Effector memory CD8-positive, alpha-beta T cell (primary cell): Measurements from ENCODE around the gene POLR3A.
A peak's percentile ranks its signal among the peaks of the same experiment; 100 is the strongest.
"Not testable (repeated sequence)": the region's sequence is repeated elsewhere in the genome, so short reads cannot be mapped to it uniquely, and the experiment has no call there.

ENCODE experiments used
- ATAC-seq: fragments of 150-1000 bp; cut with Tn5 transposase; replicated peaks from 2 replicates; pipeline ENCODE4 v1.10.0; 2021; ENCODE audit warnings: mild to moderate bottlenecking, moderate library complexity
- DNase-seq, 3 experiments: peaks; one replicate each; pipeline ENCODE4 v3.0.0; 2021
- H3K27ac Mint-ChIP-seq, 2 donors: one replicate each; pipeline ENCODE4 v1.8.0; 2022; ENCODE audit warnings: mild to moderate bottlenecking in 2 of 2, mixed read lengths in 2 of 2, moderate library complexity in 2 of 2
- H3K27me3 Mint-ChIP-seq, 2 donors: one replicate each; pipeline ENCODE4 v1.8.0; 2022; ENCODE audit warnings: mixed read lengths in 2 of 2
- H3K36me3 Mint-ChIP-seq: one replicate; pipeline ENCODE4 v1.8.0; 2022; ENCODE audit warnings: mild to moderate bottlenecking, moderate library complexity, mixed read lengths; ENCODE audit not compliant: insufficient read depth
- H3K4me1 Mint-ChIP-seq, 2 donors: one replicate each; pipeline ENCODE4 v1.8.0; 2022; ENCODE audit warnings: low read depth in 2 of 2, mixed read lengths in 2 of 2
- H3K4me3 Mint-ChIP-seq, 2 donors: one replicate each; pipeline ENCODE4 v1.8.0; 2022; ENCODE audit warnings: mild to moderate bottlenecking in 2 of 2, mixed read lengths in 2 of 2, moderate library complexity in 2 of 2
- H3K9me3 Mint-ChIP-seq, 2 donors: one replicate each; pipeline ENCODE4 v1.8.0; 2022; ENCODE audit warnings: mixed read lengths in 2 of 2

The POLR3A gene

DNA sequence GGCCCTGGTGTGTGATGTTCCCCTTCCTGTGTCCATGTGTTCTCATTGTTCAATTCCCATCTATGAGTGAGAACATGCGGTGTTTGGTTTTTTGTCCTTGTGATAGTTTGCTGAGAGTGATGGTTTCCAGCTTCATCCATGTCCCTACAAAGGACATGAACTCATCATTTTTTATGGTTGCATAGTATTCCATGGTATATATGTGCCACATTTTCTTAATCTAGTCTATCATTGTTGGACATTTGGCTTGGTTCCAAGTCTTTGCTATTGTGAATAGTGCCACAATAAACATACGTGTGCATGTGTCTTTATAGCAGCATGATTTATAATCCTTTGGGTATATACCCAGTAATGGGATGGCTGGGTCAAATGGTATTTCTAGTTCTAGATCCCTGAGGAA is 35.6 kb upstream of the POLR3A start:
- not testable (repeated sequence) for H3K9me3 Mint-ChIP-seq, H3K36me3 Mint-ChIP-seq, ATAC-seq, H3K27ac Mint-ChIP-seq, H3K4me3 Mint-ChIP-seq, DNase-seq
- peaks cover 0 to 28% of the 10 kb centered on the region in 2 donors for H3K27me3 Mint-ChIP-seq
- peaks cover 9 to 16% of the 10 kb centered on the region in 2 donors for H3K4me1 Mint-ChIP-seq

DNA sequence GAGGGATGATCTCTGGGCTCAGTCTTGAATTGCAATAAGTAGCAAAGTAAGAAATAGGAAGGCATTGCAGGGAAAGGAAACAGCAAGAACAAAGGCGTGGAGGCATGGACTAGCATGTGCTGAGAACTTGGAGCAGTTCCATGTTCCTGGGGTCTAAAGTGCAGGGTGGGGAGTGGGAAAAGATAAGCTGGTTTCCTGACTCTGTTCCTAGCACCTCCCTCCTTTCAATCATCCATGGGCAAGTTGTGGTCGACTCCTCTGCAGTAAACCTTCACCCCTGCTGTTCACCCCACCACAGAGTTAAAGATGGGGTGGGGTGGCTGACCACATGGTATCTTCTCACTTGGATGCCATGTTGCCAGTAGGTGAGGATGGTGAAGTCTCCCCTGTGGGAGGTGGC is 33.9 kb upstream of the POLR3A start:
- peaks cover 9 to 16% of the 10 kb centered on the region in 2 donors for H3K4me1 Mint-ChIP-seq
- ATAC-seq (no peak), DNase-seq (no peak)
- H3K36me3 Mint-ChIP-seq: peaks cover 2% of the 10 kb centered on the region
- H3K27me3 Mint-ChIP-seq: peaks cover 0 to 28% of the 10 kb centered on the region in 2 donors
- H3K4me3 Mint-ChIP-seq: no peak overlapping the region
- H3K27ac Mint-ChIP-seq: peak overlapping the region in 1 of 2 donors; percentile 70
- no peaks in the 10 kb centered on the region for H3K9me3 Mint-ChIP-seq

DNA sequence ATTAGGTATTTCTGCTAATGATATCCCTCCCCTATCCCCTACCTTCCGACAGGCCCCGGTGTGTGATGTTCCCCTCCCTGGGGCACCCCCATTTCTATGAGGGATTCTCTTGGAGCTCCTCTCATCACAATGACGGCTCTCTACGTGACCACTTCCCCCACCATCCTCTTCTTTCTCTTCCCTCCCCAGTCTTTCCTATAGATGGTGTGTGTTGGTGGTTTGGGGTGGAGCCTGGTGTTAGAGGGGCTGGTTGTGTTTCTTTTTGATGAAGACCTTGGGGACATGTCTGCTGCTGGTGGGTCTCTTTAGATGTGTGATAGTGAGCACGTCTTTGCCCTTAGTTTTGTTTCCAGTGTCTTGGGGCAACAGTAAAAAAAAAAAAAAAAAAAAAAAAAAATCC is 33.0 kb upstream of the POLR3A start:
- Mint-ChIP-seq H3K36me3 (peaks cover 2% of the 10 kb centered on the region), H3K27me3 (peaks cover 0 to 28% of the 10 kb centered on the region in 2 donors), H3K27ac (peak overlapping the region in 1 of 2 donors; percentile 32), H3K9me3 (no peaks in the 10 kb centered on the region), H3K4me3 (no peak overlapping the region), H3K4me1 (peaks cover 9 to 16% of the 10 kb centered on the region in 2 donors)
- DNase-seq (no peak), ATAC-seq (peak; percentile 26)

DNA sequence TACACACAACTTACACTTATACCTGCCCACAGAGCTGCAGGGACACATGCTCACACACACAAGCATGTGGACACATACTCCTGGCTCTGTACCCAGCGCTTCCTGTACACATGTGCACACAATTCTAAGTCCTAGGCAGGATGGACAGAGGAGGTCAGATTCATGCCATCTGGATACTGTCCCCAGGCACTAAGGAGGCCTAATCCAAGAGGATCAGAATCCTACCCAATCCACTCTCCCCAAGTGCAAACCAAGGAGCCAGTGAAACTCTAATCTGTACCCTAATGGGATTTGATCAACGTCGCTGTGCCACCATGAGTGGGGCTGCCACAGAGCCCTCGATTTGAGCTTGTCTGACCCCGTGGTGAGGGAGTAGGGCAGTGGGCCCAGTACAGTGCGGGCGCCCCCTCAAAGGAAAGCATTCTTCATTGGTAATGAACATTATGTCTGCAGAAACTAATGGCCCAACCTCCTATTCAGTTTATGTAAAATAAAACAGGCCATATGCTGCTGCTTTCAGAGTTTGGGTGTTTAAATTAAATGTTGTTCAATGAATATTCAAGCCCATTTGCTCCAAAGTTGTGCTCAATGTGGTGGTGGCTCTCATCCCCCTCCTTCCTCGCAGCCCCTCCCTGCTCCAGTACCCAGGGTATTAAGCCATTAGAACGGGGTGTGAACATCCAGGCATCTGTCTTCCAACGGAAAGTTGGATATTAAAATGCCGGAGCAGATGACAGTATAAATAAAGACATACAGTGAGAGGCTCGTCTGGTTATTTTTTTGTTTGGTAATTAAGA is 30.8 kb upstream of the POLR3A start:
- Mint-ChIP-seq H3K27ac (no peak overlapping the region), H3K4me3 (no peak overlapping the region)
- no peak for ATAC-seq

DNA sequence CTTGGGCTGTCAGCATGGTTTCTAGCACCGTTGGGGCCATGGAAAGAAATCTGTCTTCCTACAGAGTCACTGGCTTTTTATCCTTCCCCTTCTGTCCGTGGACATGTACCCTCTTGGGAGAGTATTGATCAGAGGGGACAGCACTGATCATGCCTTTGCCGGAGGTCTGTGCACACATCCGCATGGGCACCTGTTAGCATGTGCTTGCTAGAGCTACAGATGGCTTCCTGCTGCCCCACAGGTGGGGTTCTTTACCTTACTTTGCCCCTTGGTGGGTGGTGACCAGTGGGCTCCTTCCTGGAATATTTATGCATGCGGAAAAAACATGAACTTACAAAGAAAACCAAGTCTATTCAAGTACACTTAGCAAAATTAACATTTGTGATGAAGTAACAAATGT is 29.2 kb upstream of the POLR3A start:
- peaks cover 8 to 16% of the 10 kb centered on the region in 2 donors for H3K4me1 Mint-ChIP-seq
- H3K27ac Mint-ChIP-seq: no peak overlapping the region
- no peaks in the 10 kb centered on the region for H3K9me3 Mint-ChIP-seq
- ATAC-seq (no peak), DNase-seq (no peak)
- H3K4me3 Mint-ChIP-seq: no peak overlapping the region
- H3K36me3 Mint-ChIP-seq: no peaks in the 10 kb centered on the region
- H3K27me3 Mint-ChIP-seq: peaks cover 0 to 22% of the 10 kb centered on the region in 2 donors

More for the DNA sequence above, 30.8 kb upstream of the POLR3A start:
- peaks cover 0 to 28% of the 10 kb centered on the region in 2 donors for H3K27me3 Mint-ChIP-seq
- no peaks in the 10 kb centered on the region for H3K9me3 Mint-ChIP-seq
- no peak for DNase-seq
- no peaks in the 10 kb centered on the region for H3K36me3 Mint-ChIP-seq
- peaks cover 9 to 16% of the 10 kb centered on the region in 2 donors for H3K4me1 Mint-ChIP-seq

DNA sequence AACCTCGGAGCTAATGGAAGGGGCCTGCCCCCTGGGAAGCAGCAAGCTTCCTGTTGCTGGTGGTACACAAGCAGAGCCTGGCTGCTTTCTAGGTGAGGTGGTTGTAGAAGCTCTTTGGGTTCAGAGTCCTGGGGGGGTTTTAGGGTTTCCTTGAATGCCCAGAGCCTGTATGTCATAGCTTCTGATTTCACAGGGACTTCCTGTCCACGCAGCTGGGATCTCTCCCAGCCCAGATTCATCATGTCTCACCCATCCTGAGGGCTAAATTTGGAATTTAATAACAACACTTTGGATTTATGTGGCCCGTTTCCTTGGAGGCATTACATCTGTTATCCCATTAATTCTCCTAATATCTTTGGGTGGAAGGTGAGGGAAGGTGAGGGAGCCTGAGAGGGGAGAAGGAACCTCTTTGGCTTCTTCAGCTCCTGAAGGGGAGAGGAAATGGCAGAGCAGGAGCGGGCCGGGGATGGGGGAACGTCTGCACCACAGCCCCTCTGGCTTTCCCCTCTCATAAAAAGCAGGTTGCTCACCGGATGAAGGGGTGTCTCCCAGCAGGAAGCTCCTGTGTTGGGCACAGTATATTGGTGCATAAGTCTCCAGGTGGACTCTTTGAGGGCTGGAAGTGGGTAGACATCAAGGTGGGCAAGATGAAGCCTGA is 24.0 kb upstream of the POLR3A start:
- peaks cover under 1% of the 10 kb centered on the region for H3K36me3 Mint-ChIP-seq

DNA sequence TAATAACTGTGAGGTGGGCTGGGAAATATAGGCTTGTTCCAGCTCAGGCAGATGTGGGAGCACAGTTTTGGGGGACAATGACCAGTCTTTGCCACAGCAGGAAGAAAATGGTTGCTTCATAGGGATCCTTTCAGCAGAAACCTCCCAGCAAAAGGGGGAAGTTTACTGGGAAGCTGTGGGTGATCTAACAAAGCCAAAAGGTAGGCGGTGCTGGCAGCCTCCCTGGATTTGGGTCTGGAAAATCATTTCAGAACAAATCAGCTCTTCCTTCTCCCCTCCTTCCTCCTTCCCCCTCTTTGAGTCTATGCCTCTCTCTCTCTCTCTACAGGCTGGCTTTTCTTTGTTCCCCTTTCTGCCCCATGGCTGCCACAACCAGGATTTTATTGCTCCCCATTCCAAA is 20.5 kb upstream of the POLR3A start:
- Mint-ChIP-seq H3K36me3 (peaks cover 2% of the 10 kb centered on the region), H3K4me3 (no peak overlapping the region), H3K9me3 (no peaks in the 10 kb centered on the region), H3K4me1 (peaks cover 5 to 8% of the 10 kb centered on the region in 2 donors), H3K27ac (peak overlapping the region in 1 of 2 donors; percentile 56), H3K27me3 (no peaks in the 10 kb centered on the region)
- DNase-seq (no peak), ATAC-seq (no peak)

More for the DNA sequence above, 24.0 kb upstream of the POLR3A start:
- Mint-ChIP-seq H3K9me3 (no peaks in the 10 kb centered on the region), H3K27ac (no peak overlapping the region), H3K4me3 (no peak overlapping the region), H3K4me1 (peaks cover 0 to 2% of the 10 kb centered on the region in 2 donors), H3K27me3 (no peaks in the 10 kb centered on the region)
- ATAC-seq: no peak
- no peak for DNase-seq

GRCh38 chr10:78047314-78047891 is 18.1 kb upstream of the POLR3A start:
- DNase-seq (peak; percentile 77 to 82 (median 81)), ATAC-seq (peak; percentile 94)
- H3K9me3 Mint-ChIP-seq: no peaks in the 10 kb centered on the region
- peaks cover 6% of the 10 kb centered on the region for H3K36me3 Mint-ChIP-seq
- peaks cover 9 to 15% of the 10 kb centered on the region in 2 donors for H3K4me1 Mint-ChIP-seq
- H3K27ac Mint-ChIP-seq: peak overlapping the region in 1 of 2 donors; percentile 75
- H3K27me3 Mint-ChIP-seq: no peaks in the 10 kb centered on the region
- no peak overlapping the region for H3K4me3 Mint-ChIP-seq

DNA sequence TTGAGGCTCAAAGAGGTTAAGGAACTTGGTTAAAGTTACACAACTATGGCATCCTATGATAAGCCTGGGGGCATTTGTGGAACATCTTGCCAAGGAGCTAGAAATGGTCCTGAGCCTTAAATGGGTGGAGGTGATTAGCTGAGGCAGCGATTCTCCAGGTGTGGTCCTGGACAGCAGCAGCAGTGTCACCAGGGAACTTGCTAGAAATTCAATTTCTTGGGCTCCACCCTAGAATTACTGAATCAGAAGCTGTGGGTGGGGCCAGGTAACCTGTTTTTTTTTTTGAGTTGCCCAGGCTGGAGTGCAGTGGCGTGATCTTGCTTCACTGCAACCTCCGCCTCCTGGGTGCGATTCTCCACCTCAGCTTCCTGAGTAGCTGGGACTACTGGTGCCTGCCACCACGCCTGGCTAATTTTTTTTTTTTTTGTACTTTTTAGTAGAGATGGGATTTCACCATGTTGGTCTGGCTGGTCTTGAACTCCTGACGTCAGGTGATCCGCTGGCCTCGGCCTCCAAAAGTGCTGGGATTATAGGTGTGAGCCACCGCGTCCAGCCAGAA is 17.5 kb upstream of the POLR3A start:
- Mint-ChIP-seq H3K4me1 (peaks cover 9 to 15% of the 10 kb centered on the region in 2 donors), H3K27ac (peak overlapping the region in 1 of 2 donors; percentile 75), H3K36me3 (peaks cover 6% of the 10 kb centered on the region), H3K4me3 (no peak overlapping the region), H3K27me3 (no peaks in the 10 kb centered on the region), H3K9me3 (no peaks in the 10 kb centered on the region)
- peak; percentile 35 for ATAC-seq
- no peak for DNase-seq

- Mint-ChIP-seq H3K9me3 (no peaks in the 10 kb centered on the region), H3K27ac (no peak overlapping the region), H3K36me3 (peaks cover 16% of the 10 kb centered on the region), H3K4me3 (no peak overlapping the region), H3K4me1 (peaks cover 15 to 23% of the 10 kb centered on the region in 2 donors), H3K27me3 (no peaks in the 10 kb centered on the region)
- DNase-seq (no peak), ATAC-seq (no peak)
These were observed 16.5 kb upstream of the POLR3A start for GRCh38 chr10:78045856-78046255.

- ATAC-seq: no peak
- H3K4me1 Mint-ChIP-seq: peaks cover 19 to 26% of the 10 kb centered on the region in 2 donors
- peaks cover 22% of the 10 kb centered on the region for H3K36me3 Mint-ChIP-seq
- DNase-seq: no peak
- H3K4me3 Mint-ChIP-seq: no peak overlapping the region
- H3K27ac Mint-ChIP-seq: peak overlapping the region in 1 of 2 donors; percentile 25
- H3K9me3 Mint-ChIP-seq: no peaks in the 10 kb centered on the region
- H3K27me3 Mint-ChIP-seq: no peaks in the 10 kb centered on the region
These were observed 15.9 kb upstream of the POLR3A start for GRCh38 chr10:78045237-78045636.

- no peaks in the 10 kb centered on the region for H3K27me3 Mint-ChIP-seq
- H3K4me1 Mint-ChIP-seq: peaks cover 22 to 28% of the 10 kb centered on the region in 2 donors
- H3K4me3 Mint-ChIP-seq: no peak overlapping the region
- DNase-seq (no peak), ATAC-seq (no peak)
- H3K36me3 Mint-ChIP-seq: peaks cover 27% of the 10 kb centered on the region
- H3K27ac Mint-ChIP-seq: peak overlapping the region; percentile 25 to 69
- H3K9me3 Mint-ChIP-seq: no peaks in the 10 kb centered on the region
These were observed 15.4 kb upstream of the POLR3A start for GRCh38 chr10:78044699-78045098.

GRCh38 chr10:78044179-78044578 is 14.9 kb upstream of the POLR3A start:
- no peak for DNase-seq
- no peak overlapping the region for H3K4me3 Mint-ChIP-seq
- ATAC-seq: no peak
- H3K27ac Mint-ChIP-seq: peak overlapping the region; percentile 25 to 69
- peaks cover 33% of the 10 kb centered on the region for H3K36me3 Mint-ChIP-seq
- H3K9me3 Mint-ChIP-seq: no peaks in the 10 kb centered on the region
- peaks cover 25 to 32% of the 10 kb centered on the region in 2 donors for H3K4me1 Mint-ChIP-seq
- H3K27me3 Mint-ChIP-seq: no peaks in the 10 kb centered on the region
